ENCODE data around the gene SLC66A2.

SLC66A2 gene

DNA sequence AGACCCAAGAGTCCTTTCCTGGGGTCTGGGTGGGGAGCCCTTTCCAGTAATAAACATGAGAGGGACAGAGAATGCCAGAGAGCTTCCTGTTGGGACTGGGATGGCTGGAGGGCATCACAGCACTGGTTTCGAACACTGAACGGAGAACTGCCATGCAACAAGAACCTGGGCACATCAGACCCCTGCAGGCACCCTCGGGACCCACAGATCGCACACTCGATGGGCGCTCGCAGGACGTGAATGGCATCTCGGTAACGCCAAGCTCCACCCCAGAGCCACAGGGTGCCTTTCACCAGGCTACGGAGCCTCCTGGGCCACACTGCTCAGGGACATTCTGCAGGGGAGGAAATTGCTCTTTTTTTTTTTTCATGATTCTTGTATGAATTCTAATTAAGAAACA is 25.1 kb downstream of the SLC66A2 start:
- Histone ChIP-seq H3K36me3 (ENCODE audit: insufficient read depth, low read length) (peaks cover 26% of the 10 kb centered on the region), H3K4me3 (ENCODE audit: low read length, poor library complexity, severe bottlenecking) (no peak overlapping the region), H3K9ac (ENCODE audit: low read depth, low read length, poor library complexity, severe bottlenecking) (no peak overlapping the region), H4K20me1 (ENCODE audit: insufficient read depth, low read length, poor library complexity, severe bottlenecking) (no peaks in the 10 kb centered on the region), H2AFZ (ENCODE audit: low read length) (no peak overlapping the region), H3K79me2 (ENCODE audit: insufficient read depth, low read length) (peaks cover 18% of the 10 kb centered on the region), H3K9me3 (ENCODE audit: insufficient read depth, low read depth, low read length) (peaks cover 8% of the 10 kb centered on the region; the same call in 1 of the 2 replicates), H3K9me2 (replicated peaks; ENCODE audit: low read depth, low read length) (no peaks in the 10 kb centered on the region), H3F3A (ENCODE audit: low read depth) (no peaks in the 10 kb centered on the region), H3K27me3 (ENCODE audit: insufficient read depth, low read length, poor library complexity, severe bottlenecking) (no peaks in the 10 kb centered on the region), H3K4me2 (ENCODE audit: low read depth, low read length, poor library complexity, severe bottlenecking) (no peak overlapping the region), H3K4me1 (ENCODE audit: insufficient read depth, low read length, poor library complexity, severe bottlenecking) (no peaks in the 10 kb centered on the region)
- TF ChIP-seq, protein P1, sequence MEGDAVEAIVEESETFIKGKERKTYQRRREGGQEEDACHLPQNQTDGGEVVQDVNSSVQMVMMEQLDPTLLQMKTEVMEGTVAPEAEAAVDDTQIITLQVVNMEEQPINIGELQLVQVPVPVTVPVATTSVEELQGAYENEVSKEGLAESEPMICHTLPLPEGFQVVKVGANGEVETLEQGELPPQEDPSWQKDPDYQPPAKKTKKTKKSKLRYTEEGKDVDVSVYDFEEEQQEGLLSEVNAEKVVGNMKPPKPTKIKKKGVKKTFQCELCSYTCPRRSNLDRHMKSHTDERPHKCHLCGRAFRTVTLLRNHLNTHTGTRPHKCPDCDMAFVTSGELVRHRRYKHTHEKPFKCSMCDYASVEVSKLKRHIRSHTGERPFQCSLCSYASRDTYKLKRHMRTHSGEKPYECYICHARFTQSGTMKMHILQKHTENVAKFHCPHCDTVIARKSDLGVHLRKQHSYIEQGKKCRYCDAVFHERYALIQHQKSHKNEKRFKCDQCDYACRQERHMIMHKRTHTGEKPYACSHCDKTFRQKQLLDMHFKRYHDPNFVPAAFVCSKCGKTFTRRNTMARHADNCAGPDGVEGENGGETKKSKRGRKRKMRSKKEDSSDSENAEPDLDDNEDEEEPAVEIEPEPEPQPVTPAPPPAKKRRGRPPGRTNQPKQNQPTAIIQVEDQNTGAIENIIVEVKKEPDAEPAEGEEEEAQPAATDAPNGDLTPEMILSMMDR (conservative IDR thresholded peaks at IDR 0.05; ENCODE audit: low read length) = no peak
- TF ChIP-seq EZH2phosphoT487 (IDR thresholded peaks at IDR 0.05; ENCODE audit: borderline replicate concordance) = no peak

DNA sequence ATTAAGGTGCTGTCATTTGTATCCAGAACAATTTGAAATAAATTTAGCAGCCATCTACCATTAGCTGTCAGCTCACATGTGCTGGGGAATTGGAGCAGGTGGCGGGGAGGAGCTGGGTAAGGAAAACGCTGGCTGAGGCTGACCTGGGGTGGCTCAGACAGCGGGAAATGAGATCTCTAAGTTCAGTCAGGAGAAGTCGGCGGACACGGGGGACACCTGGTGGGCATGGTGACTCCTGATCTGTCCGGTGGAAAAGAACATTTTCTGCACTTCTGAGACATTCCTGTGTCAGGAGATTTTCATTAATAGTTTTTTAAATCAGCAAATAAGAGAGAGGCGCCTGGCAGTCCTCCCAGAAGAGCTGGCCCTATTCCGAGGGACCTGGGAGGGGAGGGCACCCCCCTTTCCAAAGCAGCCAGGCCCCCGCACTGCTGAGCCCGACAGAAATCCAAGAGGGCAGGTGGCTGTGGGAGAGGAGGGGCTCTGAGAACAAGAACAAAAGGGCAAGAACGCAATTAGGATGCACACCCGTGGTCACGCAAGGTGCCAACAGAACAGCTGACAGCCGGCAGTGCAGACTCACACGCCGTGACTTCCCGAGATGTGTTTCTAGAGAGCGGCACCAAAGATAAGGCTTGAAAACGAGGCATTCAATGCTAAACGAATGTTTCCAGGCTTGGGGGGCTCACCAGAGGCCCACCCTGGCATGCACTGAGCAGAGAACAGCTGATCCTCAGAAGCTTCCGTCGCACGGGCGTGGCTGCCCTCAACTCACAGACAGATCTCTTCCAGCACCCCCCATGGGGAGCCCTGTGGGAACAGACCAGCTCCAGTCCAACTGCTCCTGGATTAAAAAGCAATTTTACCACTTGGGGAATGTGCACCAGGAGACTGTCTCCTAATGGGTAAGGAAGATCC is 26.4 kb downstream of the SLC66A2 start:
- H3K27me3 ChIP-seq (ENCODE audit: insufficient read depth, low read length, poor library complexity, severe bottlenecking) = no peaks in the 10 kb centered on the region
- TF ChIP-seq EZH2phosphoT487 (IDR thresholded peaks at IDR 0.05; ENCODE audit: borderline replicate concordance) = no peak
- TF ChIP-seq, protein P1 (conservative IDR thresholded peaks at IDR 0.05; ENCODE audit: low read length) = no peak
- H2AFZ ChIP-seq (ENCODE audit: low read length) = no peak overlapping the region
- H3K36me3 ChIP-seq (ENCODE audit: insufficient read depth, low read length) = peaks cover 26% of the 10 kb centered on the region
- H4K20me1 ChIP-seq (ENCODE audit: insufficient read depth, low read length, poor library complexity, severe bottlenecking) = no peaks in the 10 kb centered on the region
- H3F3A ChIP-seq (ENCODE audit: low read depth) = no peaks in the 10 kb centered on the region
- peaks cover 15% of the 10 kb centered on the region; the same call in 1 of the 2 replicates for H3K79me2 ChIP-seq (ENCODE audit: insufficient read depth, low read length)
- H3K4me2 ChIP-seq (ENCODE audit: low read depth, low read length, poor library complexity, severe bottlenecking) = no peak overlapping the region
- H3K4me1 ChIP-seq (ENCODE audit: insufficient read depth, low read length, poor library complexity, severe bottlenecking) = no peaks in the 10 kb centered on the region
- no peak overlapping the region for H3K4me3 ChIP-seq (ENCODE audit: low read length, poor library complexity, severe bottlenecking)
- H3K9ac ChIP-seq (ENCODE audit: low read depth, low read length, poor library complexity, severe bottlenecking) = no peak overlapping the region
- no peaks in the 10 kb centered on the region for H3K9me2 ChIP-seq (replicated peaks; ENCODE audit: low read depth, low read length)
- peaks cover 5% of the 10 kb centered on the region; the same call in 1 of the 2 replicates for H3K9me3 ChIP-seq (ENCODE audit: insufficient read depth, low read depth, low read length)

DNA sequence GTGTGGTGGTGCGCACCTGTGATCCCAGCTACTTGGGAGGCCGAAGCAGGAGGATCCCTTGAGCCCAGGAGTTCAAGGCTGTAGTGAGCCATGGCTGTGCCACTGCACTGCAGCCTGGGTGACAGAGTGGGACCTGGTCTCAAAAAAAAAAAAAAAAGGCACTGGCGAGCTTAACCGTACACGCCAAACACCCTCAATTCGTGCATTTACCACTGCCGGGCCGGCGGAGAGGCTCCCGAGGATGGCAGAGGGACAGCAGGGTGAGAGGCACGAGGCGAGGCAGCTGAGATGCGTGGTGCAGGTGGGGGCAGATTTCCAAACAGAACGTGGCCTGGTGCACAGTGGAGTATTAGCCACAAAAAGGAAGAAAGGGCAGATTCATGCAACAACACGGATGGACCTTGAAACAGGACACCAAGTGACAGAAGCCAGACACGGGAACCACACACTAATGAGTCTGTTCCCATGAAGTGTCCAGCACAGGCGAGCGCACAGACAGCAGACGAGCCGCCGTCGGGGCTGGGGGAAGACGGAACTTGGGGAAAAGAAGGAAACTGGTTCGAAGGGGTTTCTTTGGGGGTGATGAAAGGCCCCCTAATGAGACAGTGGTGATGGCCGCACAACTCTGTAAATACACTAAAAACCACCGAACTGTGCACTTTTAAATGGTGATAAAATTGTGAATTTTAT is 27.4 kb downstream of the SLC66A2 start:
- Histone ChIP-seq H2AFZ (ENCODE audit: low read length) (no peak overlapping the region), H3K9ac (ENCODE audit: low read depth, low read length, poor library complexity, severe bottlenecking) (no peak overlapping the region), H3K4me1 (ENCODE audit: insufficient read depth, low read length, poor library complexity, severe bottlenecking) (no peaks in the 10 kb centered on the region), H4K20me1 (ENCODE audit: insufficient read depth, low read length, poor library complexity, severe bottlenecking) (no peaks in the 10 kb centered on the region), H3K9me2 (replicated peaks; ENCODE audit: low read depth, low read length) (no peaks in the 10 kb centered on the region), H3K4me3 (ENCODE audit: low read length, poor library complexity, severe bottlenecking) (no peak overlapping the region), H3K79me2 (ENCODE audit: insufficient read depth, low read length) (peaks cover 11% of the 10 kb centered on the region; the same call in 1 of the 2 replicates), H3K4me2 (ENCODE audit: low read depth, low read length, poor library complexity, severe bottlenecking) (no peak overlapping the region), H3K36me3 (ENCODE audit: insufficient read depth, low read length) (peaks cover 19% of the 10 kb centered on the region; the same call in 1 of the 2 replicates), H3K27me3 (ENCODE audit: insufficient read depth, low read length, poor library complexity, severe bottlenecking) (no peaks in the 10 kb centered on the region), H3K9me3 (ENCODE audit: insufficient read depth, low read depth, low read length) (no peaks in the 10 kb centered on the region; the same call in 1 of the 2 replicates), H3F3A (ENCODE audit: low read depth) (no peaks in the 10 kb centered on the region)
- TF ChIP-seq, protein P1 (conservative IDR thresholded peaks at IDR 0.05; ENCODE audit: low read length) = no peak
- no peak for TF ChIP-seq EZH2phosphoT487 (IDR thresholded peaks at IDR 0.05; ENCODE audit: borderline replicate concordance)
